Stimulated activated CD4-positive, alpha-beta T cell treated with anti-CD3 and anti-CD28 coated beads, Interleukin-12 subunit alpha, Interleukin-12 subunit beta, amount 100 ng/mL, for 24 hours (primary cell): ENCODE measurements around the gene IQCF6.
"Not testable (repeated sequence)": the region's sequence is repeated elsewhere in the genome, so short reads cannot be mapped to it uniquely, and the experiment has no call there.

Experiments
- DNase-seq, 2 experiments: peaks; one replicate each; pipeline ENCODE4 v3.0.0-alpha.2; 2020; ENCODE audit warnings: low read depth in 2 of 2

Gene IQCF6

DNA sequence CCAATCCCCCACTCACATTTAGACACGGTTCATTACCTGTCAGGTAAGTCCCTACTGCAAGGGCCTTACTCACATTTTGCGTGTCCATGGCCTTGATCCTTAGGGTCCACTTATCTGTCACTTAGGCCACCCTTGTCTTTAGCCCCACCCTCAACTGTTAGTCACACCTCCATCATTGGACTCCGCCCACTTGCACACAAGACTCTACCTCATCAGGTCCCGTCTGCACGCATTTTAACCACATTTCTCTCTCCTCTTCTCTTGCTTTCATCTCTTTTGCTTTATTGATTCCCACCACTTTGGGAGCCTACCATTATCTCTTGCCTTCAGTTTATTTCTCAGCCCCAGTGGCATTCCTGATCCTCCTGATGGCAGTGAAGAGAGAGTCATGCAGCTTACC lies at the start of gene IQCF6:
TSS of gene IQCF6 (minus strand) at position 101 of the 400 bp plus-strand sequence. CDS start at position 88, 13 bp downstream.
- DNase-seq = no peak

DNA sequence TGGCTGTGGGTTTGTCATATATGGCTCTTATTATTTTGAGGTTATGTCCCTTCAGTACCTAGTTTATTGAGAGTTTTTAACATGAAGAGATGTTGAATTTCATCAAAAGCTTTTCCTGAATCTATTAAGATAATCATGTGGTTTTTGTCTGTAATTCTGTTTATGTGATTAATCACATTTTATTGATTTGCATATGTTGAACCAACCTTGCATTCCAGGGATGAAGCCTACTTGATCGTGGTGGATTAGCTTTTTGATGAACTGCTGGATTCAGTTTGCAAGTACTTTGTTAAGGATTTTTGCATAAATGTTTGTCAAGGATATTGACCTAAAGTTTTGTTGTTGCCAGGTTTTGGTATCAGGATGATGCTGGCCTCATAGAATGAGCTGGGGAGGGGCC lies 49.3 kb upstream of the IQCF6 start:
- DNase-seq = no peak

DNA sequence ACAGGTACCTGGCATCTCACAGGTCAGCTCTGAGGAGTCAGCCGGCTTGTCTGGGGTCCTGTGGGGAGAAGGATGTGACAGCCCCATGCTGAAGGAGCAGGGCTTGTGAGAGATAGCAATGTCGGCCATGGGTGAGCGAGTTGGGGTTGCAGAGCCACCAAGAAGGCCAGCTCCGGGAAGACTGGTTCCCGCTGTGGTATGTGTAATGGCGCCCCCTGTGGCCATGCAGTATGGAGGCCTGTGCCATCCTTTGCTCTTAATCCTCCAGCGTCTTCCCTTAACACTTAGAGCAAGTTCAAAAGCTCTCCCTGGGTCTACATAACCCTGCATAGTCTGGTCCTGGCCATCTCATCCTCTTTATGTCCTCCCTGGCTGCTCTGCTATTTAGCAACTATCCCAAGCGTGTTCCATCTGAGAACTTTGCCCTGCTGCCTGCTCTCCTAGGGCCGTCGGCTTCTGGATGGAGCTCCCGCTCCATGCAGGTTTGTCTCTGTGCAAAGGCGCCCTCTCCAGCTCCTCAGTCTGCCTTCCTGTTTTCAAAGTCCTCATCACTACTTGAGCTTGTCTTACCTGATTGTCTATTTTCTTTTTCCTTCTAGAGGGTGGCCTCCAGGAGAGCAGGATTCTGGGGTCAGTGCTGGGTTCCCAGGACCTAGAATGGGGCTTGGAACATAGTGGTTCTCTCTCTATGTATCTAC lies 40.8 kb upstream of the IQCF6 start:
- DNase-seq = peak in 1 of 2 experiments; percentile 15

DNA sequence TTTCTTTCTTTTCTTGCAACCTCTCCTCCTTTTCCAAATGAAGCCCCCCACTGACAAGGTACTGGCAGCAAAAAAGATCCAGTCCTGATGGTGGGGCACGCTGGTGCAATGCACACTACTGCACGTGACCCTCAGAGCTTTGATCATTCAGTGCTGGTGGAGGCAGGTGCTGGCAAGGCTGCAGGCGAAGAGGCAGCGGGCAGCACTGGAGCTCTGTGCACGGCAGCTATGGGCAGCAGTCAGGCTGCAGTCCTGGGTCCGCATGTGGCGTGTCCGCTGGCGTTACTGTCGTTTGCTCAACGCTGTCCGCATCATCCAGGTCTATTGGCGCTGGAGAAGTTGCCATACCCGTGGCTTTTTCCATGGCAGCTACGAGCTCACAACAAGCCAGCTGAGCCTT lies 40.1 kb upstream of the IQCF6 start:
- no peak for DNase-seq

DNA sequence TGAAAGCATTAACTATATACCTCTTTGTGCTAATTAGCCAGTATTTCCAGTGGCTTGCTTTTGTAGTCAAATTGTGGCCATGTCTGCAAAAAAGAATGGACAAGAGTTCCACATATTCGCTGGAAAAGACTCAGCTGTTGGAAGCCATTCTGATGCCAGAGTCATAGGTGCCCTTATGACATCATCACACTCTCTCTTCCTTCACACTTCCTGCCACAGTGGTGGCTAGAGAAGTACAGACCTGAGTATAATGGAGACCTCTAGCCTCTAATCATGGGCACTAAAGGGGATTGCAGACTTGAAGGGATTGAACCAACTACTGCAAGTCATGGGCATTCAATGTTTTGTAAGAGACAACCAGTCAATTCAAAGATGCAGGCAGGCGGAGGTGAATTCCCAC lies 38.3 kb upstream of the IQCF6 start:
- no peak for DNase-seq

DNA sequence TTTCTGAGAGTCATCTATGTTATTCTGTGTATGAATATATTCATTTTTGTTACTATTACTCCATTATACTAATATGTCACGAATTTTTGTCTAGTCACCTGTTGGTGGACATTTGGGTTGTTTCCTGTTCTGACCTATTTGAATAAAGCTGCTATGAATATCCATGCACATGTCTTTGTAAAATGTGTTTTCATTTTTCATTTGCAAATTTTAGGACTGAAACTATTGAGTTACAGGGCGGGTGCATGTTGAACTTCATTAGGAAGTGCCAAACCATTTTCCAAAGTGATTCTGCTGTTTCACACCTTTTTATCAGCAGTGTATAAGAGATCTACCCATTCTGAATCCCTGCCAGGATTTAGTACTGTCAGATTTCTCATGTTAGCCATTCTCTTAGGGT lies 37.7 kb upstream of the IQCF6 start:
- no peak for DNase-seq

DNA sequence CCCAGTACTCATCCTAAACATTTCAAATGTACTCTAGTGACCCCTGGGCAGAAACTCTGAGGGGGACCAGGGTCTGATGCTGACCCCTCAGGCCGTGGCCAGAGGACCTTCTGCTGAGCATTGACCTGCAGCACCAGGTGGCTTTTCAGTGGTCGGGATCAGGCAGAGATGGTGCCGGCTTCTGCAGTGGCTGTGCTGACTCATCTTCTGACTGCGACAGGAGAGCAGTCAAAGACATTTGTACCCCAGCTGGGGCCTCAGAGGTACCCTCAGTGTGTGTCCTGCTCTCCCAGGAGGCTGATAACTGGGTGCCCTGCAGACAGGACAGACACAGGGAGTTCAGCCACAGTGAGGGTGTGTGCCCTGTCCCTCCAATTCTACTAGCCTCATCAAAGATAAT lies 36.6 kb upstream of the IQCF6 start:
- DNase-seq = no peak

DNA sequence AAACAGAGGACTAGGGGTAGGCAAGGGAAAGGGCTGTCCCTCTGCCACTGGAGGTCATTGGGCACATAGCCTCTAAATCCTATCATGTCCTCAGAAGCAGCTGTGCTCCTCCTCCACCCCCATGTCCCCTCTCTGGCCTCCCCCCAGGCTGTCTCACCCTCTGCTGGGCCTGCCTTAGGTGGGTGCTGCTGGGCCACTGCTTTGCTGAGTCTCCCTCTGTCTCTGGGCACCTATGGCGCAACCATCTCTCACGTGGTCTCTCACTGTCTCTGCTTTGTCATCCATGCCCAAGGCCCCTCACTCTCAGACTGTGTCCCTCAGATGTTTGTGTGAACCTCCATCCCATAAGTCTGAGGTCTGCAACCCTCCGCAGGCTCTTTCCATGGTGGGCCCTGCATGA lies 35.0 kb upstream of the IQCF6 start:
- no peak for DNase-seq

DNA sequence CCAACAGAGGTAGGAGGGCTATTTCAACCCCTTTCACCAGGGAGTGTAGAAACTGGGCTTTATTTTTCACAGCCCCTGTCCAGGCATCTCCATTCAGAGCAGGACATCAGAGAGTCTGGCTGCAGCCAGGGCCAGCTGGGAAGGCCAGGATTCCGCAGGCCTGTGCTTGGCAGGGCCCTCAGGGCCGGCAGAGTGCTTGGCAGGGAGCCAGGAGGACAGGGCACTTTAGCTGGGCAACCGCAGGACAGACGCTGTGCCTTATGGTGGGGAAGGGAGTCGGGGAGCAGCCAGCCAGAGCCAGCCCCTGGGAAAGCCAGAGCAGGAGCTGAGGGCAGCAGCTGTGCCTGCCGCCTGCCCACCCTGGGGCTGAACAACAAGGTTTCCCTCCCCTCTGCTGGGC lies 34.5 kb upstream of the IQCF6 start:
- DNase-seq = no peak

DNA sequence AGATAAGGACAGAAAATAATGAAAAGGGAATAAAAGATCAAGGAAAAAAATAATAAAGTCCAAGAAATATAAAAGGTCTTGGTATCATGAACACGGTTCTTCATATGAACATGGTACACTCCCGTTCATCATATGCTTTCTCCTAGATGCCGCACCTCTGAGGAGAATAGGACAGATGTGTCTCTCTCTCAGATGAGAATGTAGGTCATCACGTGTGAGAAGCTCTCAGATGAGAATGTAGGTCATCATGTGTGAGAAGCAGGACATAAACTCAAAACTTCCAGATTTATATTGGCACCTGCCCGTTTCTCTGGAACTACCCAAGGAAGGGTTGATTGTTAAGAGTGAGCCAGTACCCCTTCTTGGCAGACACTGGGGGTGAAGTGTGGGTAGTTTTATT lies 29.9 kb upstream of the IQCF6 start:
- DNase-seq = no peak

DNA sequence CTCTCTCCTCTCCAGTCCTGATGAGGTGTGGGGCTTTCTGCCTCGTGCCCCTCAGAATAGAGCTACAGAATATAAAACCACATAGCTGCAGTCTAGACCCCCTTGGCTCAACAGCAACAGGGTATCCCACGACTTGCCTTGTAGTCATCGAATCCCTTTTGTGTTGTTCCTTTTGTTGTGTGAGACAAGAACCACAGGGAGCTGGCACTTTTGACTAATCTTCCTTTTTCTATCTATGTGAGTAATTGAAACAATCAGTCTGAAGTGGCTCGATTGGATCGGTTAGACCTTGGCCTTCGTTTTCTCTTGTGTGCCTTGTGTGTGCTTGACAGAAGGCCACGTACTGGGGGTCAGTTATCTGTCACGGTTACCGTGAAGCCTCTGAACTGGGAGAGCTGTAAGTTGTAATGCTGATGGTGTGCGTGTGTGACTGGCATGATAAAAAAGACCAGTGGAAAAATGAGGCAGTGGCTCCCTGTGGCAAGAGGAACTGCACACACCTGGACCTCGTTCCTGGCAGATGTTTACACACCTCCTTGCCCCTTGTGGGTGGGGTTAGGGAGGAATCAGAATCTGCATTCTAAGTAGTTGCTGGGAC lies 23.2 kb upstream of the IQCF6 start:
- DNase-seq = no peak

DNA sequence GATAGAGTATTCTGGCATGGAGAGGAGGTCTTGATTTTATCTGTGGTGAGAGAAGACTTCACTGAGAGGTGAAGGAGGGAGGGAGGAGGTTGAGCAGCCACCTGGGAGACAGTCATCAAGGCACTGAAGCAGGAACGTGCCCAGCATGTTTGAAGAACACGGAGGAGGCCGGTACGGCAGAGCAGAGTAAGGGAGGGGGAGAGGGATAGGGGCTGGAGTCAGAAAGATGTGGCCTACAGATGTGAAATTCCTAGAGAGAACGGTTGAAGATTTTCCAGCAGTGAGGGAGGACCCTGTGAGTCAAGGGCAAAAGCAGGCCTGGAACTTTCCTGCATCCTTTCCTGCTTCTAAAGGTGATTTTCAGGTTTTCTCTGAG lies 21.7 kb upstream of the IQCF6 start:
- DNase-seq = no peak

DNA sequence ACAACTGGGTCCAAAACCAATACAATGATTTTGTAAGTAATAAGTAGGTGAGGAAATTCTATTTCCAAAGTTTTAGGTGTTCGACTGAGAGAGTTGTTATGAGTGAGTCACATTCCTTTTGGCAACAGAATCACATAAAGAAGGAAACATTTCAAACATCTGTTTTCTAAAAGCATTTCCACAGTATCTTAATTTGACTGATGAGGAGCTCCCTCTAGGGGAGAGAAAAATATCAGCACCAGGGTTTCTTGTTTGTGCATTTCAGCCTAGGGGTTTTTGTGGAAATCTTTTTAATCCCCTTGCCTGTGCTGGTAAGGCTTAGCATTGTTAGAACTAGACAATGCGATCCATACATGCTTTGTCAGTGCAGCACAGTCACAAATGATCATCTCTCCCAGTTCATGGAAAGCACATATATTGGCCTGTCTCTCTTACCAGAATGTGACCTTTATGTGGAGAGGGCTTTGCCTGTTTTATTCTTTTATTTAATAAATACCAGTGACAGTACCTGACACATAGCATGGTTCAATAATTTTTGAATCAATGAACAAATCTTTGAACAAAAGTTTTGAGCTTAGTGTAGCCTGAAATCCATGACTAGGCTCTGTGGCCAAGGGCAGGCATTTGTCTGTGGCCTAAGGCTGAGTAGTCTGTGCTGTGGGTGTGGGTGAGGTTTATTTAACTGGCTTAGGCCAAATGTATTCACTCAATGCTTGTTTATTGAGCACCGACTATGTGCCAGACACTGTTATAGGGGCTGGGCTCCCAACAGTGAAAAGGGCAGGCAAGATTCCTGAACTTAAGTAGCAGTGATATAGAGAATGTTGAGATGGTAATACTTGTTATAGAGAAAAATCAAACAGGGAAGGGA lies 21.1 kb upstream of the IQCF6 start:
- DNase-seq = no peak

DNA sequence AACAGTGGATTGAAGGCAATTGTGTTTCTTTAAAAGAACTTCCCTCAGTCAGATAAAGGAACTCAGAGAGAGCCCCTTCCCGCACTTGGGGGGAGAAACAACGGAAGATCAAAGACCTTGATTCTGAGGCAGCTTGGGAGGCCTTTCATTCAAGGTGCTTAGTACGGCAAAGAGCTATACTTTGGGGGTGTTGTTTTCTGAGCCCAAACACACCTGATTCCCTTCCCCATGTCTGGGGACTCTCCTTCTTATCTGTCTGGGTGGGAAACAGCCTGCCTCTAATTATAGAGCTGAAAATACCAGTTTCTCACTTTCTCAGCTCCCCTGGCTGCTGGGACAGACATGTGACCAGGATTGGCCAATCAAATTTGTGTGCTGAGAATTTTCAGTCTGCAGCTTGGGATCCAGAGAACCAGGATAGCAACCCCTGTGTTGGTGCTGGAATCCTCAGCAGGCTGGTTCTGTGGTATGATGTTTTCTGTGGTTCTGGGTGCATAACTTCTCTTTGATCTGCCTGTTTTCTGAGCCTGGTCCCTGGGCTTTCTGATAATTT lies 19.4 kb upstream of the IQCF6 start:
- no peak for DNase-seq

DNA sequence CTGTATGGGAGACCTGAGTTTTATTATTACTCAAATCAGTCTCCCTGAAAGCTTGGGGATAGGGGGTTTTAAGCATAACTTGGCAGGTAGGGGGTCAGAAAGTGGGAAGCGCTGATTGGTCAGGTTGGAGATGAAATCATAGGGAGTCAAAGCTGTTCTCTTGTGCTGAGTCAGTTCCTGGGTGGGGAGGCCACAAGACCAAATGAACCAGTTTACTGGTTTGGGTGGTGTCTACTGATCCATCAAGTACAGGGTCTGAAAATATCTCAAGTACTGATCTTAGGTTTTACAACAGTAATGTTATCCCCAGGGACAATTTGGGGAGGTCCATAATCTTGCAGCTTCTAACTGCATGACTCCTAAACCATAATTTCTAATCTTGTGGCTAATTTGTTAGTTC lies 17.8 kb upstream of the IQCF6 start:
- DNase-seq = no peak

DNA sequence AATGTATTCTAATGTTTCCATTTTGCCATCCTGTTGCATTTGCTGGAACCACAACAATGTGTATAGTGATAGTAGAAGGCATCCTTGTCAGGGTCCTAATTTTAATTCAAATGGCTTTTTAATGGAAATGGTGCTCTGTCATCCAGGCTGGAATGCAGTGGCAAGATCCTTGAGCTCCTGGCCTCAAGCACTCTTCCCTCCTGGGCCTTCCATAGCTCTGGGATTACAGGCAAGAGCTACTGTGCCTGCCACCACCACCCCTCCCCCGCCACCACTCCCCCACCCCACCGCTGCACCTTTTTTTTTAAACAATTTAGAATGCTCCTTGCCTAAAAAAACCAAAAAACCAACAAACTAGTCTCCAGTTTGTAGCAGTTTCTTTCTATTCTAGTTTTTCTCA lies 15.2 kb upstream of the IQCF6 start:
- no peak for DNase-seq

DNA sequence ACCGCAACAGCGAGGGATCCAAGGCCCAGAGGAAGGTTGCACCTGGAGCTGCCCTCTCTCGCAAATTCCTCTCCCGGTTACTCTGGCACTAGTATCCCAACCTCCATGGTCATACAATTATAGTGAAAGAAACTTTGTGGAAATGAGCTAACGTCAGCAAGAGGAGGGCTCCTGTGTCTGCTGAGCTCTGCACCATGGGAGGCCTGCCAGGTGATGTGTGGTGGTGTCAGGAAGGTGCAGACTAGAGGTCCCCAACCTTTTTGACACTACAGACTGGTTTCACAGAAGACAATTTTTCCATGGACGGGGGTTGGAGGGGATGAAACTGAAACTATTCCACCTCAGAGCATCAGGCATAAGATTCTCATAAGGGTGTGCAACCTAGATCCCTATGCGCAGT lies 13.2 kb upstream of the IQCF6 start:
- DNase-seq = no peak

DNA sequence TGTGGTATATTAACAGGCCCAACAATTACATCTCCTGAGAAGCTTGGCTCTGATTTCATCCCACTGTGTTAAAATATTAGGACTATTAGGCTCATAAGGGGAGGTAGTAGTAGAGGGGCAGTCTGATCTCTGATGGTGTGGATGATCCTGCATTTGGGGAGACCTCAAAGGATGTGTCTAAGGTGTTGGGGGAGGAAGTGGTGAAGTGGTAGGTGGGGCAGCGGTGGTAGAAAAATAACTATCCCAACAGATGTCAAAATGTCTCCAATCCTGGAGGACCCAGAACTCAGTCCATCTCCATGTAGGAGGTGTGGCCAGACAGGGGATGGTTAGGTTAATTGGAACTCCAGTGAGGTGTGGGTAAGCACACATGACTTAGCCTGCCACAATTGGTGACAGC lies 10.4 kb upstream of the IQCF6 start:
- no peak for DNase-seq

DNA sequence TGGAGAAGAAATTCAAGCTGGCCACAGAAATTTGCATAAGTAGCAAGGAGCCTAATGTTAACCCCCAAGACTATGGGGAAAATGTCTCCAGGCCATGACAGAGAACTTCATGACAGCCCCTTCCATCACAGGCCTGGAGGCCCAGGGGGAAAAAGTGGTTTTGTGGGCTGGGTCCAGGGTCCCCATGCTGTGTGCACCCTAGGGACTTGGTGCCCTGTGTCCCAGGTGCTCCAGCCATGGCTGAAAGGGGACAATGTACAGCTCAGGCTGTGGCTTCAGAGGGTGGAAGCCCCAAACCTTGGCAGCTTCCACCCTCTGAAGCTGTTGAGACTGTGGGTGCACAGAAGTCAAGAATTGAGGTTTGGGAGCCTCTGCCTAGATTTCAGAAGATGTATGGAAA lies 8.5 kb upstream of the IQCF6 start:
- not testable (repeated sequence) for DNase-seq

DNA sequence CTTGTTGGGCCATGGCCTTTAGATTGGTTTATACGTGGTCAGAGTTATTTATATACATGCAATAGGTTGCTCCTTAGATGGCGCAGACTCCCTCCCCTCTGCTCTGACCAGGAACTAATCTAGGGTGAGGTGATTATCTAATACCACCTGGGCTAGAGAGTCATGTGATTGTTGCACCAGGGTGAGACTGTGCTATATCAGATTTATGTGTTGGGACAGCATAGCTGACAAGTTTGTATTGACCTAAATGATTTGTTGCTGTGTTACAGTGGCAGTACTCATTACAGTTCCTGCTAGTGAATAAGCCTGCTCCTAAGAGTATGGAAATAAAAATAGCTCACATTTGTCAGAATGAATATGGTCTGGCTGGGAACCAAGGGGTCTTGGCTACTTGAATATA lies 7.2 kb upstream of the IQCF6 start:
- DNase-seq = no peak

DNA sequence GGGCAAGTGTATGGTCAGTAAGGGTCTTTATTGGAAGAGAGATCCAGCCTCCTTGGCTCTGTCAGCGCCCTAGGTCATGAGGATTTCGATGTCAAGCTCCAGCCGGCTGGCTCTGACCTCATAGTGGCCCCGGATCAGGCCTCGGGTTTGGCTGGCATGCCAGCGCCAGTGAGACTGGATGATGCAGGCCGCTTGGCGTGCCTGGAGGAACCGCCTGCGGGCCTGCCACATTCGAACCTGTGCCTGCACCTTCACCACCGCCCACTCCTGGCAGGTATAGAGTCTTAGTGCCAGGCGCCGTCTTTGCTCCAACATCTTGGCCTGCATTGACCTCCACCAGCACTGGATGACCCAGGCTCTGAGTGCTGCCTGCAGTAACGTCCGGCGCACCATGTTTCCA lies 483 bp downstream of the IQCF6 start:
- DNase-seq = no peak

DNA sequence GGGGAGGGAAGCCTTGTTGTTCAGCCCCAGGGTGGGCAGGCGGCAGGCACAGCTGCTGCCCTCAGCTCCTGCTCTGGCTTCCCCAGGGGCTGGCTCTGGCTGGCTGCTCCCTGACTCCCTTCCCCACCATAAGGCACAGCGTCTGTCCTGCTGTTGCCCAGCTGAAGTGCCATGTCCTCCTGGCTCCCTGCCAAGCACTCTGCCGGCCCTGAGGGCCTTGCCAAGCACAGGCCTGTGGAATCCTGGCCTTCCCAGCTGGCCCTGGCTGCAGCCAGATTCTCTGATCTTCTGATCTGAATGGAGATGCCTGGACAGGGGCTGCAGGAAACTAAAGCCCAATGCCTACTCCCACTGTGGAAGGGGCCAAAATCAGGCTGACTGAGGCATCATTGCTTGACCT lies 1.1 kb downstream of the IQCF6 start:
- DNase-seq = no peak
